Anterior cingulate cortex (tissue), 58 donors: ENCODE results near the gene ISCA2.
"Not testable (repeated sequence)": the region's sequence is repeated elsewhere in the genome, so short reads cannot be mapped to it uniquely, and the experiment has no call there.

ENCODE experiments used
- DNase-seq, 58 donors: peaks; one replicate each; lab custom pipeline; 2025; lab: John Stamatoyannopoulos, UW

ISCA2 gene

GRCh38 chr14:74493343-74494261 is at the start of gene ISCA2:
Gene ISCA2 (plus strand): TSS chr14:74493765. CDS start chr14:74493775, 10 bp downstream.
- DNase-seq: peak; percentile 89 to 100 (median 99)

- no peak for DNase-seq
These were observed 48.7 kb upstream of the ISCA2 start for GRCh38 chr14:74444866-74445265.

- DNase-seq: not testable (repeated sequence)
These were observed 39.2 kb upstream of the ISCA2 start for GRCh38 chr14:74454397-74454796.

GRCh38 chr14:74456684-74457564 is 36.6 kb upstream of the ISCA2 start:
- no peak for DNase-seq

- no peak for DNase-seq
These were observed 36.0 kb upstream of the ISCA2 start for GRCh38 chr14:74457565-74457895.

- peak in 1 of 58 donors; percentile 6 for DNase-seq
These were observed 34.1 kb upstream of the ISCA2 start for GRCh38 chr14:74459289-74459946.

GRCh38 chr14:74459976-74460375 is 33.6 kb upstream of the ISCA2 start:
- DNase-seq: no peak

GRCh38 chr14:74462993-74463392 is 30.6 kb upstream of the ISCA2 start:
- no peak for DNase-seq

- DNase-seq: no peak
These were observed 29.9 kb upstream of the ISCA2 start for GRCh38 chr14:74463697-74464096.

- peak in 1 of 58 donors; percentile 41 for DNase-seq
These were observed 28.8 kb upstream of the ISCA2 start for GRCh38 chr14:74464785-74465184.

GRCh38 chr14:74465335-74465734 is 28.2 kb upstream of the ISCA2 start:
- DNase-seq: no peak

GRCh38 chr14:74468513-74468912 is 25.1 kb upstream of the ISCA2 start:
- no peak for DNase-seq

- peak in 1 of 58 donors; percentile 39 for DNase-seq
These were observed 23.7 kb upstream of the ISCA2 start for GRCh38 chr14:74469548-74470518.

GRCh38 chr14:74472601-74473000 is 21.0 kb upstream of the ISCA2 start:
- no peak for DNase-seq

GRCh38 chr14:74474376-74474775 is 19.2 kb upstream of the ISCA2 start:
- no peak for DNase-seq

GRCh38 chr14:74475678-74476077 is 17.9 kb upstream of the ISCA2 start:
- no peak for DNase-seq

GRCh38 chr14:74476107-74476506 is 17.5 kb upstream of the ISCA2 start:
- DNase-seq: no peak

GRCh38 chr14:74476607-74477006 is 17.0 kb upstream of the ISCA2 start:
- peak in 19 of 58 donors; percentile 1 to 67 (median 16) for DNase-seq

GRCh38 chr14:74478996-74479635 is 14.4 kb upstream of the ISCA2 start:
- peak in 5 of 58 donors; percentile 6 to 51 (median 11) for DNase-seq
